Measurements from ENCODE around the gene TLE3.

Gene TLE3

DNA sequence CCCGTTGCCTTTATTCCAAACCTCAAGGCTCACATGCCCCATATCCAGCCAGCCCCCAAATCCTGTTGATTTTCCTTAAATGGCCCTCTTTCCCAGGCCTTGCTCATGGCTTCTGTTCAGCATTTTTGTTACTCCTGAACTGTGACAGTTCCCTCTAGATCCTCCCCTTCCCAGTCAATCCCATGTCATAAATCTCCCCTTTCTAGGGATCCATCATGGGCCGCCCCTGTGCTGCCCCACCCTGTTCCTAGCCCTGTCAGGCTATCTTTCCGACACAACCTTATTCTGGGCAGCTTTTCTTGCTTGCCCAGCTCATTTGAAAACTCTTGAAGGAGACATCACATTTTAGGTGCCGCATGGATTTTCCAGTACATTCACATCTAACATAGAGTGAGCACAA lies 84.8 kb downstream of the TLE3 start:
- no peak for DNase-seq (ENCODE audit: low read depth in 1 of 2, low spot score in 1 of 2)

DNA sequence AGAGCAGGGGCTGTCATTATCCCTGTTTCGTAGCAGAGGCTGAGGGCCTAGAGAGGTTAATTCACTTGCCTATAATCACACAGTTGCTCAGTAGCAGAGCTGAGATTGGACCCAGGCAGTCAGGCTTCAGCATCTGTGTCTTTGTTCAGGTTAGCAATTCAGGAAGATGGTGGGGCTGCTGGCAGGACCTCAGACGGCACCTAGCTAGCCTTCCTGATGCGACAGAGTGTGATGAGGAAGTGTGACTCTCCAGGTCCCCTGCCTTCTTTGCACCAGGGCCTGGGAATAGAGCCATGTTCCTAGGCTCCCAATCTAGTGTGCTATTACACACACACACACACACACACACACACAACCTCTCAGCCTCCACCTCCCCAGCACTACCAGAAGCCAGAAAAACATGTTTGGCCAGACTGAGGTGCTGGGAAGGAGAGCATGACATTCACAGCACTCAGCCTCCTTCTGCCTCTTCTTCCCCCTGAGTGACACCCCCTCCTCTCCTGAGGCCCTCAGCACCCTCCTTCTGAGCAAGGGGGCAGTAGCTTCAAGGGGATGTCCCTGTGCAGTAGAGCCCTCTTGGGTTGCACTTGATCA lies 88.9 kb downstream of the TLE3 start:
- DNase-seq (ENCODE audit: low read depth in 1 of 2, low spot score in 1 of 2), result no peak

DNA sequence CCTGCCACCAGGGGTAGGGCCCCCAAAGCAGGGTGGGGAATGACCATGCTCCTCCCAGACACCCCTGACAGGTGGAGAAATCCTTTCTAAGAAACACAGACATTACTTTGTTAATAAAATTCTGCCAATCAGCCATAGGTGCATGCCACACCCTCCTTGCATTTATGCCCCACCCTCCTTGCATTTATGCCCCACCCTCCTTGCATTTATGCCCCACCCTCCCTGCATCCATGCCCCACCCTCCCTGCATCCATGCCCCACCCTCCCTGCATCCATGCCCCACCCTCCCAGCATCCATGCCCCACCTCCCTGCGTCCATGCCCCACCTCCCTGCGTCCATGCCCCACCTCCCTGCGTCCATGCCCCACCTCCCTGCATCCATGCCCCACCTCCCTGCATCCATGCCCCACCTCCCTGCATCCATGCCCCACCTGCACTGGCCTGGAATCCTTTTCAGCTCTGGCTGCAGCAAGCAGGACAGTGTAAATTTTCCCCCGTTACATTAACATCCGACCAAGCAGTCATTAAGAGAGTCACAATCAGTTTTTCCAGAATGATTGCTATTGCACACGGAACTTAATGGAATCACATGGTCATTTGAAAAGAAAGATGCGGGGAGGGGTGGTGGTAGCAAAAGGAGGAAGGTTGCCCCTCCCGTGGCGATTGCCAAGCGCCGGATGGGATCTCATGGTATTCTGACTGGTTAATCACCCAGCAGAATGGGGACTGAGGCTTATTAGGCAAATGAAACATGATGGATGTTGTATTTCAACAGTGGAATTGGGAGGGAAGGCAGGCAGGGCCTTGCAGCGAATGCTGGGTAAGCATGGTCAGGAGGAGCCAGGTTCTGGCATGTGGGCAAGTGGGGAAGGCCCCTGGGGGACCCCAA lies 91.2 kb downstream of the TLE3 start:
- no peak for DNase-seq (ENCODE audit: low read depth in 1 of 2, low spot score in 1 of 2)

DNA sequence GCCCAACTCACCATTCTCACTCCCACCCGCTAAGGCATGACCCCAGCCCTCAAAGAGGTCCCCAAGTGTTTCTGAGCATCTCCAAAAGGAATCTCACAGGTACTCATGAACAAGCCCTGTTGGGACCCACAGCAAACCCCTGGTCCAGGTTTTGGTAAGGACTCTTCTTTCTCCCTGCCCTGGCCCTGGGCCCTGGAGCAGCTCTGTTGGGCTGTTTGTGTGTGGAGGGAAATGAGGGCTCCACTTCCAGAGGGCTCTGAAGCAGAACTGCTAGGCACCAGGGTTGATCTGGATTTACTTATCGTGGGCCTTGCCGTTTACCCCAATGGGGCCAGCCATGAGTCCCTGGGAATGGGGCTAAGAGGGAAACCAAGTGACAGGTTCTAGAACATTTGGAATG lies 92.9 kb downstream of the TLE3 start:
- no peak for DNase-seq (ENCODE audit: low read depth in 1 of 2, low spot score in 1 of 2)

DNA sequence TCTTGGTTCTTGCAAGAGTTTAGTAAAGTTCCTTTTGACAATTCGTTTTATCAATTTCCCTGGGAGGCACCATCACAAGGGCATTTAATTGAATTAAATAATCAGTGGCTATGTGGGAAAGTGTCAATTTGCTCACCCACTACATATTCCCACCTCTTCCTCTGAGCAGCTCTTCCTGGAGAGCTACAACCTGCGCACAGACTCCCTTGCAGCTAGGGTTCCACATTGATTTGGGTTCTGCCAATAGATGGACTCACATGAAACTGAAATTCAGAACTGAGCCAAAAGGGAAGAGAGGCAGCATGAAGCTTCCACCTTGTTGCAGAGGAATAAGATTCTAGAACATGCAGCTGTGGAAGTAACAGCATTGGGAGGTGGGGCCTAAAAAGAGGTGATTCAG lies 94.8 kb downstream of the TLE3 start:
- DNase-seq (ENCODE audit: low read depth in 1 of 2, low spot score in 1 of 2), result no peak

DNA sequence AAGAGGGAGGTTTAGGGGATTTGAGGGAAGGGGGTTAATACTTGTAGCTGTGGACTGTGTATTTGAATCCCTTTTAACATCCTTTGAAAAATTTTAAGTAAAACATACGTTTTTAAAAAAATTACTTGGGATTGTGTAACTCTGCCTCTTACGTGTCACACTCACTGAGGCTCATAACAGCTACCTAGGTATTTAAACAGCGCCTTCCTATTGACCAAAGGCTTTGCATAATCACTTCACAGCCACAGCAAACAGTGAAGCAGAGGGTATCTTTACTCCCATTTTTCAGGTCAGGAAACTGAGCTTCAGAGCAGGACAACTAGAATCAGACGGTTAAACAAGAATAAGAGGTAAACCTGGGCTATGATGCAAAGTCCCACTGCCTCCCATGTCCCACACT lies 95.9 kb downstream of the TLE3 start:
- no peak for DNase-seq (ENCODE audit: low read depth in 1 of 2, low spot score in 1 of 2)

DNA sequence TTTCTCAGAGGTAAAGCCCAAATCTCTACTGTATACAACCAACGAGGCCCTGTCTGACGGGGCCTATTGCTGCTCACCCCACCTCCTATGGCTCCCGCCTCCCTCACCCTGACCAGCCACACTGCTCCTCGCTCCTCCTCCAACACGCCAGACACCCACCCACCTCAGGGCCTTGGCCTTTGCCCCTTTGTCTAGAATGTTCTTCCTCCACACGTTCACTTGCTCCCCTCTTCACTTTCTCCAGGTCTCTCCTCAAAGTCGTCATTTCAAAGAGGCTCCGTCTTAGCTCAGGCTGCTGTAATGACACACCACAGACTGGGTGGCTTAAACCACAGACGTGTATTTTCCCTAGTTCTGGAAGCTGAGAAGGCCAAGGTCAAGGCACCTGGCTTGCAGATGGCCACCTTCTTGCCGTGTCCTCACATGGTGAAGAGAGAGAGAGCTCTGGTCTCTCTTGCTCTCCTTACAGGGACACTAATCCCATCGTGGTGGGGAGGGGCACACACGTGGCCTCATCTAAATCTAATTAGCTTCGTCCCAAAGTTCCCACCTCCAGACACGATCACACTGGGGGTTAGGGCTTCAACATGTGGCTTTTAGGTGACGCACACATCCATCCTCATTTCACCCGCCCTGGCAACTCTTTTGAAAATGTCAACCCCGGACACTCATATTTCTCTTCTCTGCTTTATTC lies 98.2 kb downstream of the TLE3 start:
- no peak for DNase-seq (ENCODE audit: low read depth in 1 of 2, low spot score in 1 of 2)

DNA sequence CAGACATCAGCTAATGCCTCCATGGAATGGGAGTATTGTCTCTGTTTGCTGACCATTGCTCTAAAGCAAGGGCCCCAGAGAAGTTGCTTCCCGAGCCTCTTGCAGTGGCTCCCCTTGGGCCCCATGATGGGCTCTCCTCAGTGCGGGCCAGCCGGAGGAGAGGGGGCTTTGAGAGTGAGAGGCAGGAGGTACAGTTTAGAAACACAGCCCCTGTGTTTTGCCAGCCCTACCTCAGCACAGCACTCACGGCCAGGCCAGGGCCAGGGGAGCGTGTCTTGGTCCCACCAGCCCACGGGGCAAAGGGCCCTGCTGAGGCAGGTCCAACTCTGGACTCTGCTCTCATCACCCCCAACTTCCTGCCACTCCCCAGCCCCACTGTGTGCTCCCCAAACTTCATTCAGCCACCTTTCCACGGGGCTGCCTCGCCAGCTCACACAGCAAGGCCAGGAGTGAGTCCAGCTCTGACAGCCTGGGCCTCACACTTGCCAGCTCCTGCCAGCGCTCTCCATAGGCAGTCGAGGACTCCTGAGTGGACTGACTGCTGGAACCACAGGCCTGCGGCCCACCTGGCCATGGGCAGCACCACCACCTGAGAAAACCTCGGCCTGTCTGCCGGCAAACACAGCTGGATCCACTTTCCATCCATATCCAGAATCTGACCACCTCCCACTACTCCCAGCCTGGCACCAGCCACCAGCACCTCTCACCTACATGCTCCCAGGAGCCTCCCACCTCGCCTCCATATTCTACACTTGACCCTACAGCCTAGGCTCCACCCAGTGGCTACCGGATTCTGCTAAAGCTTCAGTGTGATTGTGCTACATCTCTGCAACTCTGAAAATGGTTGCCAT lies 99.0 kb downstream of the TLE3 start:
- no peak for DNase-seq (ENCODE audit: low read depth in 1 of 2, low spot score in 1 of 2)

DNA sequence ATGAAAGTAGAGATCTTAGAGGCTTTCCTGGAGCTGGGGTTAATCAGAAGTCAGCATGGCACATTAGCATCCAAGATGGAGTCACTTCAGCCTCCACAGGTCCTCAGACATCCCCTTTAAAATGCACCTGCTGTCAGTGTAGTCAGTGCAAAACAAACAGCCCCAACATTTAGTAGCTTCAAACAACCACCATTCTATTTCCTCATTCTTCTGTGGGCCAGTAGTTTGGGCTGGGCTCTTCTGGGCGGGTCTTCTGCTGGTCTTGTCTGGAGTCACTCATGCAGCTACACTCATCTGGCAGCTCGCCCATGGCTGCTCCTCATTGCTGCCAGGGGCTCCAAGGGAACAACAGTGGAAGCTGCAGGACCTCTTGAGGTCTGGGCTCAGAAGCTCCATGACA lies 99.9 kb downstream of the TLE3 start:
- no peak for DNase-seq (ENCODE audit: low read depth in 1 of 2, low spot score in 1 of 2)

All from activated T-helper 1 cell treated with anti-CD3 and anti-CD28 coated beads, Interleukin-2, amount 50 U/mL, for 16 hours (primary cell).